ENCODE measurements around the gene DGCR8.

DGCR8 gene

DNA sequence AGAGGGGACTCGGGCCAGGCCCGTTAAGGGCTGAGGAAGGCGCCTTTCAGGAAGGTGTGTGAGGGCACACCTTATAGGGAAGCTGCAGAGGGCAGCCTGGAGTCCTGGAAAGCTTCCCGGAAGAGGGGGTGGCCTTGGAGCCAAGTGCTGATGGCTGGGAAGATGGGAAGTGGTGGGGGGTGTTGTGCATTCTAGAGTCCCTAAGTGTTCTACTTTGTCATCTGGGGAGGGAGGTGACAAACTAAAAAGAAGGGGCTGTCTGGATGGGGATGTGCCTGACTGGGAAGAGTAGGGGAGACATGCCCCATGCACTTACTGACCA, 58.3 kb downstream of the DGCR8 start:
- no peak for DNase-seq (ENCODE audit: low read depth)

DNA sequence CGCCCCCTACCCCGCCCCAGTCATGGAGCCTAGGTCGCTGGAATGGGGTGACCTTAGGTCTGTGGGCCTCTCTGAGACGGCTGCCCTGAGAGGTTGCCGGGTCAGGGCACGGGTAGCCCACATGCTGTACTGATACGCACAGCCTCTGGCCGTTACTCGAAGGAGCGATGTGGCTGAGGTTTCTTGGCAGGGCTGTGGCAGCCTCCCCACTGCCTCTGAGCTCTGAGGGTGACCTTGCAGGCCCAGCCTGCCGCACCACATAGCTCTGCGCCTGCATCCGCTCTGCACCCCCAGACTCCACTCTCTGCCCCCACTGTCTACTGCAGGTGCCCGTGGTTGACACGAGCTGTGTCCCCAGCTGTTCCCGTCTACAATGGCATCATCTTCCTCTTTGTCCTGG, 58.8 kb downstream of the DGCR8 start:
- no peak for DNase-seq (ENCODE audit: low read depth)

DNA sequence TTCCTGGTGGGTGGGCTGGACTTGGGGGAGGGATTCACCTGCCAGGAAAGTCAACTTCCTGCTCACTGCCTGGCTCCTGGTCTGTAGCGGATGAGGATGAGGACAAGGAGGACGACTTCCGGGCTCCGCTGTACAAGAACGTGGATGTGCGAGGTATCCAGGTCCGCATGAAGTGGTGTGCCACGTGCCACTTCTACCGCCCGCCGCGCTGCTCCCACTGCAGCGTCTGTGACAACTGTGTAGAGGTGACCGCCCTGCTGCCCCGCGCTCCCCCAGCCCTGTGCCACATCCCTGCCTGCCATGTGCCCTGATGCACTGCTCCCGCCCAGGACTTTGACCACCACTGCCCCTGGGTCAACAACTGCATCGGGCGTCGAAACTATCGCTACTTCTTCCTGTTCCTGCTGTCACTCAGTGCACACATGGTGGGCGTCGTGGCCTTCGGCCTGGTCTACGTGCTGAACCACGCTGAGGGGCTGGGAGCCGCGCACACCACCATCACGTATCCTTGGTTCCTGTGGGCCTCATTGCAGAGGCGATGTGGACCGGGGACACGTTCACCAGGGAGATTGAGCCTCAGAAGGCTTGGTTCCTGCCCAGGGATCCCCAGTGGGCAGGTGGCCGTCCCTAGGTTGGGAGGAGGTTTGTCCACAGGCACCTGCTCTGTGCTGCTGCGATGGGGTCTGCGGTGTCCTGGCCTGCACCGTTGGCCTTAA, 59.5 kb downstream of the DGCR8 start:
- DNase-seq (ENCODE audit: low read depth) = no peak

DNA sequence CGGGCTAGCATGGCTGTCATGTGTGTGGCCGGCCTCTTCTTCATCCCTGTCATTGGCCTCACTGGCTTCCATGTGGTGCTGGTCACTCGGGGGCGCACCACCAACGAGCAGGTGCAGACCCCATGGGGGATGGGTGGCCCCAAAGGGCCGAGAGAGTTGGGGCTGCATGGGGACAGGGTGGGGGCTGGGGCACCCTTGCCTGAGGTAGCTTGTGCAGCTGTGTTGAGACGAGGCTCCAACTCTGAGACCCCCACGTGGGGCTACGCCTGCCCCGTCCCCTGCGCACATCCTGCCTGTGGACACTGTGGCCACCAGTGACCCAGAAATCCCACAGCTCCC, 60.0 kb downstream of the DGCR8 start:
- no peak for DNase-seq (ENCODE audit: low read depth)

DNA sequence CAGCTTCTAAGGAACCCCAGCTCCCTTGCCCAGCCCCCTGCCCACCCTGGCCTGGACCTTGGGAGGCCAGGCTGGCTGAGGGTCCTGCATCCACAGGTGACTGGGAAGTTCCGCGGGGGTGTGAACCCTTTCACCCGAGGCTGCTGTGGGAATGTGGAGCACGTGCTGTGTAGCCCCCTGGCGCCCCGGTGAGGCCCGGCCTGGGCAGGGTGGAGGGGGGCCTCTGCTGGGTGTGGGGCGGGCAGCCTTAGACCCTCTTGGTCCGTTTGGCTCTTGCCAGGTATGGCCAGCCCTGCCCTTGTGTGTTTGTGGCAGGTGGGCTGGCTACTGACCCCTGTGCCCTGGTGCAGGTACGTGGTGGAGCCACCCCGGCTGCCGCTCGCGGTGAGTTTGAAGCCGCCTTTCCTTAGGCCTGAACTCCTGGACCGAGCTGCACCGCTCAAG, 60.5 kb downstream of the DGCR8 start:
- DNase-seq (ENCODE audit: low read depth) = no peak

DNA sequence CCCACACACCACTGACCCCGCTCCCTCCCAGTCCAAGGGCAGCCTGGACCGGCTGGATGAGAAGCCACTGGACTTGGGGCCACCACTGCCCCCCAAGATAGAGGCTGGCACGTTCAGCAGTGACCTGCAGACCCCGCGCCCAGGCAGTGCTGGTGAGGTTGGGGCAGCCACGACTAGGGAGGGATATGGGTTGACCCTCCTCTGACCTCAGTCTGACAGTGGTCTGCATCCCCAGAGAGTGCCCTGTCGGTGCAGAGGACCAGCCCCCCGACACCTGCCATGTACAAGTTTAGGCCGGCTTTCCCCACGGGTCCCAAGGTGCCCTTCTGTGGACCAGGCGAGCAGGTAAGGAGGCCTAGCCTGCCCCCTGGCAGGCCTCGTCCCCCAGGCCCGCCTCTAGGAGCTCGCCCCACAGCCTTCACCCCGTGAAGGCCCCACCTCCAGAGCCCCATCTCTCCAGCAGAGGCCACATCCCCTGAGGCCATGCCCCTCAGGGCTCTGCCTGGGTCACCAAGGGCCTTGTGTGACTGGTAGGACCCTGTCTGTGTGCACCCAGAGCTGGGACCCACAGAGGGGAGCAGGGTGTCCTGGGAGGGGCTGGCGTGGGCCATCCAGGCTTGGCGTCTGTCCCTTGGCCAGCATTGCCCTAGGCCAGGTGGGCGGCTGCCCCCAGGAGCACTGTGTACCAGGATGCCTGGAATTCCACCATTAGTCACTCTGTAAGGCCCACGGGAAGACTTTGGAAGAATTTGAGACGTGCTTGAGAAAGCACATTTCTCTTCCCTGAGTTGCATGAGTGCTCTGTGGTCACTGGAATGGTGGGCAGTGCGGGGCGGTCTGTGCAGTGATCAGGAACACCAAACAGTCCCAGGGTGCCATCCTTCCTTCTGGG, 61.4 kb downstream of the DGCR8 start:
- no peak for DNase-seq (ENCODE audit: low read depth)

DNA sequence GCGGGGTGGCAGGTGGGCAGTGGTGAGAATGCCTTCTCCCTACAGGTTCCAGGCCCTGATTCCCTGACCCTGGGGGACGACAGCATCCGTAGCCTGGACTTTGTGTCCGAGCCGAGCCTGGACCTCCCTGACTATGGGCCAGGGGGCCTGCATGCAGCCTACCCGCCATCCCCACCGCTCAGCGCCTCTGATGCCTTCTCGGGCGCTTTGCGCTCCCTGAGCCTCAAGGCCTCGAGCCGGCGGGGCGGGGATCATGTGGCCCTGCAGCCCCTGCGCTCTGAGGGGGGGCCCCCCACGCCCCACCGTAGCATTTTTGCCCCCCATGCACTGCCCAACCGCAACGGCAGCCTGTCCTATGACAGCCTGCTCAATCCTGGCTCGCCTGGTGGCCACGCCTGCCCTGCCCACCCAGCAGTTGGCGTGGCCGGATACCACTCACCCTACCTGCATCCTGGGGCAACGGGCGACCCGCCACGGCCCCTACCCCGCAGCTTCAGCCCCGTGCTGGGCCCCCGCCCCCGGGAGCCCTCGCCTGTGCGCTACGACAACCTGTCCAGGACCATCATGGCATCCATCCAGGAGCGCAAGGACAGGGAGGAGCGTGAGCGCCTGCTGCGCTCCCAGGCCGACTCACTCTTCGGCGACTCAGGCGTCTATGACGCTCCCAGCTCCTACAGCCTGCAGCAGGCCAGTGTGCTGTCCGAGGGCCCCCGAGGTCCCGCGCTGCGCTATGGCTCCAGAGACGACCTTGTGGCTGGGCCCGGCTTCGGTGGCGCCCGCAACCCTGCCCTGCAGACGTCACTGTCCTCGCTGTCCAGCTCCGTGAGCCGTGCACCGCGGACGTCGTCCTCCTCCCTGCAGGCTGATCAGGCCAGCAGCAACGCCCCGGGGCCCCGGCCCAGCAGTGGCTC, 62.9 kb downstream of the DGCR8 start:
- no peak for DNase-seq (ENCODE audit: low read depth)

DNA sequence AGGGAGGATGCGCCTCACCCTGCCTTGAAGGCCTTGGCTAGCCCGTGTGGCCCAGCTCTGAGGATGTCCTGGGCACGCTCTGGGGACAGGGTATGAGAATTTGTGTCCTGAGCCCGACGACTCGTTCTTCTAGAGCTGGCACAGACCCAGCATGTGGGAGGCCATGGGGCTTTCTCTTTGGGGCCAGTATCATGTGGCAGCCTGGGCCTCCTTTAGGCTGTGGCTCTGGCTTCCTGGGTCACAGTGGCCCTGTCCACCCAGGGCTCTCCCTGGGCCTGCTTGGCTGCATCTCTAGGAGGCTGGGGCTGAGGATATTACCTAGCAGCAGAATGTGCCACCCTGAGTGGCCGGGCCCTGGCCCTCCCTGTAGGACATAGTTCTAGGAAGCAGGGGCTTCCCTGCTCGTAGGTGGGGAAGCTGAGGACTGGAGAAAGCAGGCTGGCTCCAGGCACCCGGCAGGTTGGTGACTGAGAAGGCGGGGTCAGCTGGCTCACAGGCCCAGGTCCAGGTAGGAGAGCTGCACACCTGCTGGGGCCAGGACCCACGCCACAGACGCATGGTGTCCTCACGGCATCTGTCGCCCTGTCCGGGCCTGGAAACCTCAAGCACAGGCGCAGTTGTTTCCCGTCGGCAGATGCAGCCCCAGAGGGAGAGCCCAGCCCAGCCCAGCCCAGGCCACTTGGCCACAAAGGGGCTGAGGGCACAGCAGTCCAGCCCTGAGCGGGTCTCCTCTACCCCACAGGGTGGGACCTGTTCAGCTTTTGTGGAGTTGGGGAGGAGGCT, 64.0 kb downstream of the DGCR8 start:
- no peak for DNase-seq (ENCODE audit: low read depth)

DNA sequence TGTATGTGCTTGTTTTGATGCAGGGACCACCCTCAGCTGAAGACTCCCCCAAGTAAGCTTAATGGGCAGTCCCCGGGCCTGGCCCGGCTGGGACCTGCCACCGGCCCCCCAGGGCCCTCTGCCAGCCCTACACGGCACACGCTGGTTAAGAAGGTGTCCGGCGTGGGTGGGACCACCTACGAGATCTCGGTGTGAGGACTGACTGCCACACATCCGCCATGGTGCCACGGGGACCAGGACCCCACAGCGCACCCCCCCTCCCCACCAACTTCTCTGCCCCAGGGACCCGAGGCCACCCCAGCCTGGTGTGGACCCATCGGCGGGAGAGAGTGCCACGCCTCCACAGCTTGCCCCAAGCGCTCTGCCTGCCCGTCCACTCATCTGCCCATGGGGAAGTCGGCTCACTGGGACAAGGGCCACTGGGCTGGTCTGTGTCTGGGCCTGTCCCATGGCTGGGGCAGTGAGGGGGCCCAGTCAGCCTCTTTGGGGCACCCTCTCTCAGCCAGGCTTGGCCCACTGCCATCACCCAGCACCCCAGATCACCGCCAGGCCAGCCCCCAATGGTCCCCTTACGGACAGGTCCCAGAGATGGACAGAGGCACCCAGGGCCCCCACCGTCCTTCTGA, 65.3 kb downstream of the DGCR8 start:
- DNase-seq (ENCODE audit: low read depth) = no peak

DNA sequence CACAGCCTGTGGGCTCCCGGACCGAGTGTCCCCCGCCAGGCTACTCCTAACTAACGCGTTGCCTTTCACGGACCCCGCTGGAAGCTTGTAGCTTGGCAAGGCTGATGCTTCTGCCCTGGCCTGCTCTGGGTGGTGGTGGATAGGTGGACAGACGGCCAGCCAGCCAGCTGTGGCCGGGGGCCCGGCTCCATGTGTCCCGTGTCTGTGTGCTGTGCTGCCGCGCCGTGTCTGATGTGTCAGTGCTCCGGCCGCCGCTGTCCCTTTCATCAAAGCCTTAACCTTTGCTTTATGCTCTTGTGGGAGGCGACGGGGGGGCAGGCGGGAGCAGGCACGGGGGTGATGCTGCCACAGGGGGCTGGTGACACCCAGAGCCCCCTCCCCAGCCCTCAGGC, 65.8 kb downstream of the DGCR8 start:
- DNase-seq (ENCODE audit: low read depth) = no peak

DNA sequence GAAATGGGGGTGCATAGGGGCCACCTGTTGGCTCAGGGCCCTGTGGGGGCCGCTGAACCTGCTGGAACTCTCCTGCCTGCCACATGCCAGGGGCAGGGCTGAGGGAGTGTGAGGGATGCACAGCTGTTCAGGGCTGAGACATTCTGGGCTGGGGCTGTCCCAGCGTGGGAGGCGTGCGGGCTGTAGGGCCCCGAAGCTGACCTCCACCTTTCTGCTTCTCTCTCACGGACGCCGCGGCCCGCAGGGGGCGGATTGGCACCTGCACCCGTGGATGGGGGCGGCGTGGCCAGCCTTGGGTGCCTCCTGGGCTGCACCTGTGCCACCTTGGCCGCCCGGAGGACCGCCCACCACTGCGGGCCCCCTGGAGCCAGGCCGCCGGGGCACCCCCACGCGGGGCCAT, 66.7 kb downstream of the DGCR8 start:
- DNase-seq (ENCODE audit: low read depth) = no peak

DNA sequence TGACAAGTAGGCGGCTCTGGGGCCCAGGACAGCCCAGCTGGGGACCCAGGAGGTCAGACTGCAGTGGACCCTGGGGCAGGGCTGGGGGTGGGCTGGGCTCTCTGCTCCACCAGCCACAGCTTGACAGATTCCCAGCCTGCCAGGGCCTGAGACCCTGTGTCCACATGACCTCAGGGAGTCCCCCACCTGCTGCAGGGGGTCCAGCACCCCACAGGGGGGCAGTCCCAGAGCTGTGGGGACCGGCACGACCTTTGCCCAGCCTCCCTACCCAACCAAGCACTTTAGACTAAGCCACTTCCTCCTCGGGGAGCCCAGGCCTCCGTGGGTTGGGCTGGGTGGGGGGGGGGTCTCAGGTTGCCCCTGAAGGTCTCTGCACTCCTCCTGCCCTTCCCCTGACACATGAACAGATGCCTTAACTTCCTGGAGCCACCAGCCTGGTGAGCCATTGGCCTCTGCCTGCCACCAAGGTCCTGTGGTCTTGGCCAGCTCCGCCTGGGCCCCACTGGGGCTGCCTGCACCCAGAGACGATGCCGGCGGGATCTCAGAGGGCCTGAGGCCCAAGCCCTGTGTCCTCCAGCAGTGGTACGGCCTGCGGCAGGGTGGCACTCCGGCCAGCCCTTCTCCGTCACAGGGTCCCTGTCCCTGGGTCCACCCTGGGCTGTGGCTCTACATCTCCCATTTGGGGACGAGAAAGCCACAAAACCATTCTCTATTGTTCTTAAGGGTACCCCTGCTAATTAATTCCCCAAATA, 67.4 kb downstream of the DGCR8 start:
- DNase-seq (ENCODE audit: low read depth) = no peak

DNA sequence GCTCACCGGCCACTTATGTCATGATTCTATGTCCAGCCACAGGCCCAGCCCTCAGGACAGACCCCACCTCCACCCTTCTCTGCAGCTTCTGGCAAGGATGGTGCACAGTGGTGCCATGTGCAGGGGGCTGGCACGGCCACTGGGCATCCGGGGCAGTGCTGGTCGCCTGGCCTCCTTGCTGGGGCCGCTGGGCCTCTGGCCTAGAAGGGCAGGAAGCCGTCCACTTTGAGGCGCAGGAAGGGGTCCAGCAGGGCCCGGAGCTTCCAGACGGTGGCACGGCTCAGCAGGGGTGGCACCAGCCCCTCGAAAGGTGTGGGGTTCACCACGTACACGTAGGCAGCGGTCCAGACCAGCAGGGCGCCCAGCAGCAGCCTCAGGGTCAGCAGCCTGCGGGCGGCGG, 68.4 kb downstream of the DGCR8 start:
- DNase-seq (ENCODE audit: low read depth) = no peak

DNA sequence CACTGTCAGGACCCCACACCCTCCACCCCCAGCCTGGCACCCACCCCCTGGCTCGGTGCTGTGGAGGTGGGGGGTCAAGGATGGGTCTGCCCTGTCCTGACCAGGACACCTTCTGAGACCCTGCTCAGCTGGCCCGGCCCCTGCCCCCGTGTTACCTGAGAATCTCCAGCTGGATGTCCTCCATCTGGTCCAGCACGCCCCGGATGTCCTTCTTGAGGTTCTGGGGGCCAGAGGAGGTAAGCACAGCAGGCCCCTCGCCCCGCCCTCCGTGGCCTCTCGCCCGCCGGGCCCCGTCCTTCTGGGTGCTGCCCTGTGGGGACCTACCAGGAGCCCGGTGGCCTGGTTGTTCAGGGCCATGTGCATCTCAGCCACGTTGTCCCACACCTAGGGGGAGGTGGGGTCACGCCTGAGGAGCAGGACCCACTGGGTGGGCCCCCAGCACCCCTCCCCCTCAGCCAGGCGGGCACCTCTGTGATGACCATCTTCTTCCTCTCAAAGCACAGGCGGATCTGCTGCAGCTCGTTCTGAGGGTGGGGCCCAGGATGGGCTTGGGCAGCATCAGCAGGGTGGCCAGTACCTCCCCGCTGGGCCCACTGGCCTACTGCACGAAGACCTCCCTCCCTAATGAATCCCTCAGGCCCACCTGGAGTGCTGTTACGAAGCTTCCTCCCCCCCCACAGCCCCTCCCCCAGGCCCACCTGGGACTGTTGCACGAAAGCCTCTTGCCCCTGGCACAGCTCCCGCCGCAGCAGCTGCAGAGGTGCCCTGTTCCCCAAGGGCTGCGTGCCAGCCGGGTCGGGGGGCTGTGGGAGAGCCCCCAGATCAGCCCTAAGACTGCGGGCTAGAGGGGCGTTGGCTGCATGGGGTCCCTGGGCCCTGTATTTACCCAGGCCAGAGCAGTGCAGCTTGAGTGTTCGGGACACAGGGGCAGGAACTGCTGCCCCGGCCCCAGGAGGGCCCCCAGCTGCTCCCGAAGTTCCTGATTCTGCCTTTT, 69.5 kb downstream of the DGCR8 start:
- no peak for DNase-seq (ENCODE audit: low read depth)

DNA sequence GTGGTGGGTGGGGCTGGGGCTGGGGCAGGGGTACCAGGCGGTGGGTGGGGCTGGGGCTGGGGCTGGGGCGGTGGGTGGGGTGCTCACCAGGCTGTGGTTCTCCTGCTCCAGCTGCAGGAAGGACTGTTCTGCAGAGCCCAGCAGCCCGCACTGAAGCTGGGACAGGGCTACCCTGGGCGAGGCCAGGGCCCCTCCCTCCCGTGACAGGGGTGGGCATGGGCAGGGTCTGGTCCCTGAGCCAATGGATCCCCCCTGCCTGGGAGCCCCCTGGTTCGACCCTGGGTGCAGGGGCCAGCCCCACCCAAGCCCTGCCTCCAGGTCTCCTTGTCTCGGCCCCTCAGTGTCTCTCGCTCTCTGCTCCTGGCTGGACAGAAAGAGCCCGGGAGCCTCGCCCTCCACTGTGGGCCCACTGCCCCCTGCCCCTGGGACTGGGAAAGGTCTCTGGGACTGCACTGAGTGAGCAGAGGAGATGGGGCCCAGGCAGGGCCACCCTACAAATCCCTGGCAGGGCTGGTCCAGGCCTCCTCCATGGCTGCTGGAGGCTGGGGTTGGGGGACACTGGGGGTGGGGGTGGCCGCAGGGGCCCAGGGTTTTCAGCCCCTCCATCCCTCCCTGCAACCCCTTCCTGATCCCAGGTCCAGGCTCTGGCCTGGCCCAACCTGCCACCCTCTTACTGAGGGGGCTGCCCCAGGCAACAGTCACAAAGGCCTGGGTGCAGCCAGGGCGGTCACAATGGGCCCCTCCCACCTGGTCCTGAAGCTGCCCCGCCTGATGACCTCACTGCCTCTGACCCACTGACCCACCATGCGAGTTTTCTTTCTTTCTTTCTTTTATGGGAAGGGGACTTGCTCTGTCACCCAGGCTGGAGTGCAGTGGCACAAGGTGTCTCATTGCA, 70.6 kb downstream of the DGCR8 start, which contains the start of gene CCDC188:
Gene CCDC188 (minus strand): TSS at position 675 of the 895 bp plus-strand sequence. CDS start 69 bp downstream, at position 606.
- no peak for DNase-seq (ENCODE audit: low read depth)

DNA sequence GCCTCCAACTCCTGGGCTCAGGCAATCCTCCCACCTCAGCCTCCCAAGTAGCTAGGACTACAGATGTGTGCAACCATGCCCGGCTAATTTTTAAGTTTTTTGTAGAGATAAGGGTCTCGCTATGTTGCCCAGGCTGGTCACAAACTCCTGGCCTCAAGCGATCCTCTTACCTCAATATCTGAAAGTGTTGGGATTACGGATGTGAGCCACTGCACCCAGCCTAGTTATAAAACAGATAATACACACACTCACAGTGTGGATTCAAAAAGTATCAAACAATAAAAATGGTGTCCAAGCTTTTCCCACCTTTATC, 71.2 kb downstream of the DGCR8 start:
- no peak for DNase-seq (ENCODE audit: low read depth)

DNA sequence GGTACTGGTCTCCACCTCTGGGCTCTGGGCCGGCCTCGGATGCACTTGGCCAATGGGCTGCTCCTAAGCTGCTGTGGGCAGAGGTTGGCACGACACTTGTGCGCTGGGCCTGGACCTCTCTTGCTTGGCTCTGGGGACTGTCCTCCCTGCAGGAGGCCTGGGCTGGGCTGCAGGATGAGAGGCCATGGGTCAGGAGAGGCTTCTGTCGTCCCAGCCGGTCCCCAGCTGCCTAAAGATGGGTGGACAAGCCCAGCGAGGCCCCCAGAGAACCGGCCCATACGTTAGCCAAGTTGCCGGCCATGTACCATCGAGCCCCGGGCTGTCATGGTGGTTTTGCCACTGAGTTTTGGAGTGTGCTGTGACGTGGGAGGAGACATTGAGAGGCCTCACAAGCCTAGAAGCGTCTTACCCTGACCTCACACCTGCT, 72.4 kb downstream of the DGCR8 start:
- DNase-seq (ENCODE audit: low read depth) = no peak

DNA sequence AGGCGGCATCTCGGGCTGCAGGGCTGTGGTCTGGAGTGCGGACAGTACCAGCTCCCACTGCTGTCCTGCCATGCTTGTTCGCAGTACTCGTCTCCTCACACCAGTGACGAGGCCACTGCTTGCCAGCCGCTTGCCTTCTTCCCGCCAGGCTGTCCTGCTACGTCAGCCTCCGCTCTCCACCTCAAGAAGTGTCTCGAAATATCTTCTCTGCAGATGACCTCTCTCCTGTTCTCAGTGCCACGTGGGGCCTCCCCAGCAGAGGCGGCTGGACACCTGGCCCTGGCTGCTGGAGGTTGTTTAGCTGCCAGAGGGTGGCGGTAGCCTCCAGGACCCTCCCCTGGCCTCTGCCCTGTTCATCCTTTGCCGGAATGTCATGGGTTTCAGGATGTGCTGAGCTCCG, 73.9 kb downstream of the DGCR8 start:
- DNase-seq (ENCODE audit: low read depth) = no peak

Data from activated gamma-delta T cell treated with anti-CD3 and anti-CD28 coated beads, Interleukin-2, amount 50 U/mL, for 16 hours (primary cell).